SK-N-SH (cell line): ENCODE results near the gene KRT6B.

Experiments used
- CHD2 ChIP-seq: fragments of 150-350 bp; IDR thresholded peaks from 2 replicates; pipeline ENCODE4 v1.6.1; 2018; ENCODE audit warnings: low read length; ENCODE audit not compliant: partially characterized antibody
- CTCF ChIP-seq: fragments of 200-600 bp; sonication (generic); IDR thresholded peaks from 2 replicates; pipeline ENCODE4 v1.6.1; 2017; ENCODE audit warnings: antibody characterized with exemption, mild to moderate bottlenecking, moderate library complexity
- ELF1 ChIP-seq: IDR thresholded peaks from 2 replicates; pipeline ENCODE4 v1.4.0; 2012
- EZH2phosphoT487 ChIP-seq: fragments of 200-600 bp; sonication (generic); IDR thresholded peaks from 2 replicates; pipeline ENCODE4 v1.6.1; 2017; ENCODE audit warnings: low read depth, mixed run types, mild to moderate bottlenecking, antibody characterized with exemption, moderate library complexity, borderline replicate concordance
- GABPA ChIP-seq: IDR thresholded peaks from 2 replicates; pipeline ENCODE4 v1.4.0; 2012; ENCODE audit warnings: low read depth, mild to moderate bottlenecking
- JUND ChIP-seq: IDR thresholded peaks from 2 replicates; pipeline ENCODE4 v1.4.0; 2012
- POLR2AphosphoS5 ChIP-seq: IDR thresholded peaks from 2 replicates; pipeline ENCODE4 v1.6.1; 2012; ENCODE audit warnings: low read depth, low read length
- REST ChIP-seq: IDR thresholded peaks from 2 replicates; pipeline ENCODE4 v1.6.1; 2012; ENCODE audit warnings: mild to moderate bottlenecking, low read depth, low read length, moderate library complexity
- RFX5 ChIP-seq: IDR thresholded peaks from 2 replicates; pipeline ENCODE4 v1.6.1; 2012; ENCODE audit warnings: mild to moderate bottlenecking, improper control_type of control experiment, low read length
- TCF12 ChIP-seq: IDR thresholded peaks from 2 replicates; pipeline ENCODE4 v1.4.0; 2012
- TEAD4 ChIP-seq: IDR thresholded peaks from 2 replicates; pipeline ENCODE4 v1.4.0; 2012; ENCODE audit warnings: mild to moderate bottlenecking, borderline replicate concordance; ENCODE audit not compliant: insufficient read depth
- YY1 ChIP-seq: IDR thresholded peaks from 2 replicates; pipeline ENCODE4 v1.4.0; 2012; ENCODE audit warnings: low read depth, mild to moderate bottlenecking

GRCh38 chr12:52415870-52416750, 35.8 kb downstream of the KRT6B start:
- no peak for TF ChIP-seq CTCF
- no peak for TF ChIP-seq GABPA
- TF ChIP-seq TCF12: 0 out of 2 replicates have a peak, but pooled peaks have one; percentile 8
- no peak for TF ChIP-seq TEAD4
- no peak for TF ChIP-seq REST
- TF ChIP-seq ELF1: no peak
- TF ChIP-seq CHD2: no peak
- no peak for TF ChIP-seq JUND
- no peak for TF ChIP-seq EZH2phosphoT487
- TF ChIP-seq YY1: no peak
- TF ChIP-seq POLR2AphosphoS5: no peak
- TF ChIP-seq RFX5: no peak
